Small intestine (tissue), 16 donors: ENCODE results near the gene ULK1. TPM values are rescaled to one million over a fixed set of nuclear protein-coding genes. Genes with fewer than 3 reads are reported as not detected.
A peak's percentile ranks its signal among the peaks of the same experiment; 100 is the strongest.

Experiments used
- DNase-seq, 2 donors: peaks; one replicate each; pipeline versions ENCODE4 v3.0.0 to v3.0.0-alpha.2; 2013
- FAIRE-seq: peaks from 2 replicates; lab custom pipeline; 2012; peaks lifted over from hg19 to GRCh38; lab: Jason Lieb, UNC
- H3K27ac ChIP-seq, 3 donors: one replicate each; pipeline ENCODE4 v1.5.1; 2013; ENCODE audit warnings: low read length in 2 of 3, mild to moderate bottlenecking in 2 of 3, control low read depth in 1 of 3, inconsistent platforms in 1 of 3, low read depth in 1 of 3, moderate library complexity in 1 of 3
- H3K27me3 ChIP-seq, 3 donors: one replicate each; pipeline ENCODE4 v1.6.1; 2013; ENCODE audit warnings: low read length in 3 of 3, inconsistent platforms in 1 of 3; ENCODE audit not compliant: control insufficient read depth in 3 of 3, insufficient read depth in 3 of 3
- H3K36me3 ChIP-seq, 3 donors: one replicate each; pipeline ENCODE4 v1.6.1; 2013; ENCODE audit warnings: low read length in 3 of 3, inconsistent platforms in 1 of 3, low read depth in 1 of 3, mild to moderate bottlenecking in 1 of 3, moderate library complexity in 1 of 3; ENCODE audit not compliant: control insufficient read depth in 3 of 3, insufficient read depth in 2 of 3
- H3K4me1 ChIP-seq, 3 donors: one replicate each; pipeline ENCODE4 v1.6.1; 2013; ENCODE audit warnings: low read length in 2 of 3, inconsistent platforms in 1 of 3, low read depth in 1 of 3, mild to moderate bottlenecking in 1 of 3, moderate library complexity in 1 of 3; ENCODE audit not compliant: control insufficient read depth in 3 of 3, insufficient read depth in 2 of 3
- H3K4me3 ChIP-seq, 3 donors: one replicate each; pipeline ENCODE4 v1.5.1; 2013; ENCODE audit warnings: low read length in 3 of 3, control low read depth in 1 of 3, inconsistent platforms in 1 of 3, low read depth in 1 of 3, mild to moderate bottlenecking in 1 of 3, moderate library complexity in 1 of 3
- H3K9me3 ChIP-seq, 2 donors: one replicate each; pipeline ENCODE4 v1.6.1; 2013; ENCODE audit warnings: low read depth in 1 of 2, low read length in 1 of 2; ENCODE audit not compliant: control insufficient read depth in 2 of 2, insufficient read depth in 1 of 2
- WGBS, 3 donors: extraction: QIAGEN DNeasy Blood & Tissue Kit; methylation state at CpG; one replicate each; pipeline ENCODE4 v1.1.7; 2013; 5-methylcytosine and 5-hydroxymethylcytosine counted together
- long read RNA-seq, 10 donors: transcript quantifications; one replicate each; lab custom pipeline, GENCODE V29; 2026
- polyA plus RNA-seq, 4 donors: library from polyadenylated mRNA; stranded (reverse) in 3 of 4; unstranded in 1 of 4; fragments of 200-250 nt in 3 of 4; fragments of 120-200 nt in 1 of 4; gene quantifications; one replicate each; pipeline versions ENCODE4 v1.2.1 to v1.2.3, GENCODE V29; 2013
- donor health status: healthy with polysubstance abuse.
- donor health status: control.
- donor health status: control.
- donor health status: Bipolar disorder and iron deficiency.
- donor health status: healthy.

Gene ULK1
- 10 to 100 TPM; 11.3 to 30.0 (median 12.5) TPM for polyA plus RNA-seq
- long read RNA-seq, donor 1, full-length matches to known transcripts: 2 of 2 reads
- long read RNA-seq, donor 1, partial matches to known transcripts: 0 of 2 reads
- long read RNA-seq, donor 1, other reads (novel, unspliced or antisense): 0 of 2 reads
- long read RNA-seq, donor 2: 0 reads
- long read RNA-seq, donor 3, partial matches to known transcripts: 9 of 9 reads
- long read RNA-seq, donor 3, other reads (novel, unspliced or antisense): 0 of 9 reads
- long read RNA-seq, donor 4: 0 reads
- long read RNA-seq, donor 5, partial matches to known transcripts: 0 of 1 reads
- long read RNA-seq, donor 5, other reads (novel, unspliced or antisense): 0 of 1 reads
- long read RNA-seq, donor 6, partial matches to known transcripts: 0 of 1 reads
- long read RNA-seq, donor 6, other reads (novel, unspliced or antisense): 0 of 1 reads
- long read RNA-seq, donor 7: 0 reads
- long read RNA-seq, donor 8: 0 reads
- long read RNA-seq, donor 9, partial matches to known transcripts: 0 of 1 reads
- long read RNA-seq, donor 9, other reads (novel, unspliced or antisense): 0 of 1 reads
- long read RNA-seq, donor 10, partial matches to known transcripts: 0 of 1 reads
- long read RNA-seq, donor 10, other reads (novel, unspliced or antisense): 0 of 1 reads

DNA sequence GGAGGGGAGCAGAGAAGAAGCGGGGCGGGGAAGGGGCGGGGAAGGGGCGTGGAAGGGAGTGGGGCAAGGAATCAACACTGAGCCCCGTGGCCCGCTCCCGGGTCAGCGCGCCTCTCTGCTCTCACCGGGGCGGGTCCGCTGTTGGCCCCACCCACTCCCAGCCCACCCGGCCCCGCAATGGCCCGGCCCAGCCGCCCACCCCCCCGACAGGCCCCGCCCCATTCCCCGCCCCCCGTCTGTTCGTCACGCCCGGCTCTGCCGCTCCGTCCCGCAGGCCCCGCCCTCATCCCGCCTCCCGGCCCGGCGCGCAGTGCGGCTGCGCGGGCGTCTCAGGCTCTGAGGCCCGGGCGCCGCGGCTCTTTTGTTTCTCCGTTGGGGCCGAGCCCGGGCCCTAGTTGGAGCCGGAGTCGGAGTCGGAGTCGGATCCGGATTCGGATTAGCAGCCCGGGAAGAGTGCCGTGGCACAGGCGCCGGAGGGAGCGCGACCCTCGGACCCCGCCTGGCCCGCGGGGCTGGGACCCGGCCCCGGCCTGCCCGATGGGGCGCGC is at the start of gene ULK1:
Gene ULK1, plus strand, starts transcription at position 310 of the 548 bp plus-strand sequence. CDS start 380 bp downstream, outside the sequence.
- 0% methylated on average over 24 to 64 of the region's 64 CpGs for WGBS, 3 donors
- Histone ChIP-seq H3K4me3 (peak within 1 kb of the TSS; percentile 71 to 90 (median 80)), H3K4me1 (peaks cover 0 to 16% (median 5%) of the 10 kb centered on the region in 3 donors), H3K27ac (peak within 1 kb of the TSS; percentile 71 to 97 (median 86)), H3K36me3 (peaks cover 0 to 19% (median 4%) of the 10 kb centered on the region in 3 donors), H3K9me3 (no peaks in the 10 kb centered on the region), H3K27me3 (peaks cover 0 to 3% (median 0%) of the 10 kb centered on the region in 3 donors)
- DNase-seq: peak; percentile 89 to 94
- no peak for FAIRE-seq

- H3K4me3 ChIP-seq: no peak overlapping the region
- no peaks in the 10 kb centered on the region for H3K4me1 ChIP-seq
- WGBS, 3 donors: 89 to 92% (median 91%) methylated on average over 23 to 25 of the region's 25 CpGs
- DNase-seq (no peak), FAIRE-seq (no peak)
- H3K27me3 ChIP-seq: no peaks in the 10 kb centered on the region
- no peak overlapping the region for H3K27ac ChIP-seq
- no peaks in the 10 kb centered on the region for H3K36me3 ChIP-seq
- no peaks in the 10 kb centered on the region for H3K9me3 ChIP-seq
Measured at GRCh38 chr12:131844656-131845055, 49.8 kb upstream of the ULK1 start.

GRCh38 chr12:131845121-131845520 is 49.3 kb upstream of the ULK1 start:
- H3K4me3 ChIP-seq: no peak overlapping the region
- H3K36me3 ChIP-seq: no peaks in the 10 kb centered on the region
- WGBS, 3 donors: 88 to 91% (median 89%) methylated on average over 25 to 29 of the region's 29 CpGs
- no peaks in the 10 kb centered on the region for H3K4me1 ChIP-seq
- no peak for FAIRE-seq
- DNase-seq: no peak
- H3K27me3 ChIP-seq: no peaks in the 10 kb centered on the region
- no peak overlapping the region for H3K27ac ChIP-seq
- H3K9me3 ChIP-seq: no peaks in the 10 kb centered on the region

GRCh38 chr12:131847456-131847855 is 47.0 kb upstream of the ULK1 start:
- no peak overlapping the region for H3K27ac ChIP-seq
- DNase-seq (no peak), FAIRE-seq (no peak)

DNA sequence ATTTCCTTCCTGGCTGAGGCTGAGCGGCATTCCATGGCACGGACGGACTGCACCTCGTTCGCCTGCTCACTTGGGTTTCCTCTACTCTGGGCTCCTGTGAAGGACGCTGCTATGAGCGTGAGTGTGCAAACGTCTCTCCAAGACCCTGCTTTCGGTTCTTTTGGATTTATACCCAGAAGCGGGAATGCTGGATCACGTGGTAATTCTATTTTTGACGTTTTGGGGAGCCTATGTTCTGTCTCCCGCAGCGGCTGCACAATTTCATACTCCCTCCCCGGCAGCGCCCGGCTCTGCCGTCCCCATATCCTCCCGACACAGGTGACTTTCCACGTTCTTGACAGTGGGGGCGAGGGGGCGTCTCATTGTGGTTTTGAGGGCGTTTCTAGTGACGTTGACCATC is 45.7 kb upstream of the ULK1 start:
- Histone ChIP-seq H3K4me1 (no peaks in the 10 kb centered on the region), H3K36me3 (no peaks in the 10 kb centered on the region), H3K27ac (no peak overlapping the region), H3K4me3 (no peak overlapping the region), H3K9me3 (no peaks in the 10 kb centered on the region), H3K27me3 (no peaks in the 10 kb centered on the region)
- FAIRE-seq (no peak), DNase-seq (no peak)
- 88 to 89% (median 88%) methylated on average over 24 of the region's 24 CpGs for WGBS, 3 donors

More at GRCh38 chr12:131847456-131847855, 47.0 kb upstream of the ULK1 start:
- no peaks in the 10 kb centered on the region for H3K4me1 ChIP-seq
- no peaks in the 10 kb centered on the region for H3K27me3 ChIP-seq
- H3K36me3 ChIP-seq: no peaks in the 10 kb centered on the region
- 66 to 88% (median 73%) methylated on average over 10 of the region's 10 CpGs for WGBS, 3 donors
- no peak overlapping the region for H3K4me3 ChIP-seq
- H3K9me3 ChIP-seq: no peaks in the 10 kb centered on the region

DNA sequence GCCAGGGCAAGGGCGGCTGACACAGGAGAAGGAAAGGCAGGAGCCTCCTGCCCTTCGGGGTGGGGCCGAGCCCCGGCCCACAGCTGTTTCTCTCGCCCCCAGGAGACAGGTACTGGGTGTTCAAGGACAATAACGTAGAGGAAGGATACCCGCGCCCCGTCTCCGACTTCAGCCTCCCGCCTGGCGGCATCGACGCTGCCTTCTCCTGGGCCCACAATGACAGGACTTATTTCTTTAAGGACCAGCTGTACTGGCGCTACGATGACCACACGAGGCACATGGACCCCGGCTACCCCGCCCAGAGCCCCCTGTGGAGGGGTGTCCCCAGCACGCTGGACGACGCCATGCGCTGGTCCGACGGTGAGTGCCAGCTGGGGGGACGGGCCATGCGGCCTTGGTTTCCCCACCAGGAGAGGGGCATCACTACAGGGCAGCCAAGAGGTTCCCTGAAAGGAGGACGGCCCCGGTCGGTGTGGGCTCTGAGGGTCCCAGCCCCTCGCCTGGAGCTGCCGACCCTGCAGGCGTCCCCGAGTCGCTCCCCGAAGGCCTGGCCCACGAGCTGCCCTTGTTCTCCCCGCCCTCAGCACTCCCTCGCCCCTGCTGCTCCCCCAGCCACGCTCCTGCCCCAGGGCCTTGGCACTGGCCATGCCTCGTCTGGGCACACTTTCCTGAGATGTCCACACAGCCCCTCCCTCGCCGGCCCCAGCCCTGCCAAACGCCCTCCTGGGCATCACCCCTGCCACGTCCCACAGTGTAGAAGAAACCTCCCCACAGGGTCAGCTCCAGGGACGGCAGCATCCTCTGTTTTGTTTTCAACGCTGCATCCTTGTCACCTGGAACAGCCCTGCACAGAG is 44.5 kb upstream of the ULK1 start:
- DNase-seq (no peak), FAIRE-seq (no peak)
- Histone ChIP-seq H3K4me3 (no peak overlapping the region), H3K27ac (no peak overlapping the region), H3K36me3 (no peaks in the 10 kb centered on the region), H3K9me3 (no peaks in the 10 kb centered on the region), H3K4me1 (no peaks in the 10 kb centered on the region), H3K27me3 (peaks cover 0 to 7% (median 4%) of the 10 kb centered on the region in 3 donors)
- 81 to 89% (median 85%) methylated on average over 42 to 47 of the region's 47 CpGs for WGBS, 3 donors

GRCh38 chr12:131850856-131851559 is 43.4 kb upstream of the ULK1 start:
- Histone ChIP-seq H3K4me3 (no peak overlapping the region), H3K4me1 (no peaks in the 10 kb centered on the region), H3K27ac (no peak overlapping the region), H3K27me3 (peaks cover 0 to 15% (median 4%) of the 10 kb centered on the region in 3 donors), H3K9me3 (no peaks in the 10 kb centered on the region), H3K36me3 (no peaks in the 10 kb centered on the region)
- FAIRE-seq (no peak), DNase-seq (peak in 1 of 2 donors; percentile 34)
- 68 to 85% (median 84%) methylated on average over 36 to 41 of the region's 41 CpGs for WGBS, 3 donors
